ENCODE measurements around the gene FAM78A.

DNA sequence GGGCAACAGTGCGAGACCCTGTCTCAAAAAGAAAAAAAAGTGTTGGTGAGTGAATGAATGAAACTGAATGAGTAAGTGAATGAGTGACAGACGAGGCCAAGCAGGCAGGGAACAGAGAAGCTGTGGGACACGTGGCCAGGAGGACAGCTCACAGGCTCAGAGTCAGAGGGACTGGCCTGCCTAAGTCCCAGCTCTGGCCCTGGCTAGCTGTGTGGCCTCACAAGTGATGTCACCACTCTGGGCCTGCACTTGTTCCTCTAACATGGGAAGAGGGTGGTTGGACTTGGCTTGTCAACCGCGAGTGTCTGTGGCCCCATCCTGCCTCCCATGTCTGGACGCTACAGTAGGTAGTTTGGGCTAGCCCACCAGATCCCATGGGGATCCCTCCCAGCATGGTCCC is 8.5 kb upstream of the FAM78A start:
- TF ChIP-seq, protein P1, sequence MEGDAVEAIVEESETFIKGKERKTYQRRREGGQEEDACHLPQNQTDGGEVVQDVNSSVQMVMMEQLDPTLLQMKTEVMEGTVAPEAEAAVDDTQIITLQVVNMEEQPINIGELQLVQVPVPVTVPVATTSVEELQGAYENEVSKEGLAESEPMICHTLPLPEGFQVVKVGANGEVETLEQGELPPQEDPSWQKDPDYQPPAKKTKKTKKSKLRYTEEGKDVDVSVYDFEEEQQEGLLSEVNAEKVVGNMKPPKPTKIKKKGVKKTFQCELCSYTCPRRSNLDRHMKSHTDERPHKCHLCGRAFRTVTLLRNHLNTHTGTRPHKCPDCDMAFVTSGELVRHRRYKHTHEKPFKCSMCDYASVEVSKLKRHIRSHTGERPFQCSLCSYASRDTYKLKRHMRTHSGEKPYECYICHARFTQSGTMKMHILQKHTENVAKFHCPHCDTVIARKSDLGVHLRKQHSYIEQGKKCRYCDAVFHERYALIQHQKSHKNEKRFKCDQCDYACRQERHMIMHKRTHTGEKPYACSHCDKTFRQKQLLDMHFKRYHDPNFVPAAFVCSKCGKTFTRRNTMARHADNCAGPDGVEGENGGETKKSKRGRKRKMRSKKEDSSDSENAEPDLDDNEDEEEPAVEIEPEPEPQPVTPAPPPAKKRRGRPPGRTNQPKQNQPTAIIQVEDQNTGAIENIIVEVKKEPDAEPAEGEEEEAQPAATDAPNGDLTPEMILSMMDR (IDR thresholded peaks at IDR 0.05; ENCODE audit: poor library complexity, severe bottlenecking): no peak
- TF ChIP-seq TAF1 (IDR thresholded peaks at IDR 0.05; ENCODE audit: low read depth): no peak
- TF ChIP-seq, protein P2, sequence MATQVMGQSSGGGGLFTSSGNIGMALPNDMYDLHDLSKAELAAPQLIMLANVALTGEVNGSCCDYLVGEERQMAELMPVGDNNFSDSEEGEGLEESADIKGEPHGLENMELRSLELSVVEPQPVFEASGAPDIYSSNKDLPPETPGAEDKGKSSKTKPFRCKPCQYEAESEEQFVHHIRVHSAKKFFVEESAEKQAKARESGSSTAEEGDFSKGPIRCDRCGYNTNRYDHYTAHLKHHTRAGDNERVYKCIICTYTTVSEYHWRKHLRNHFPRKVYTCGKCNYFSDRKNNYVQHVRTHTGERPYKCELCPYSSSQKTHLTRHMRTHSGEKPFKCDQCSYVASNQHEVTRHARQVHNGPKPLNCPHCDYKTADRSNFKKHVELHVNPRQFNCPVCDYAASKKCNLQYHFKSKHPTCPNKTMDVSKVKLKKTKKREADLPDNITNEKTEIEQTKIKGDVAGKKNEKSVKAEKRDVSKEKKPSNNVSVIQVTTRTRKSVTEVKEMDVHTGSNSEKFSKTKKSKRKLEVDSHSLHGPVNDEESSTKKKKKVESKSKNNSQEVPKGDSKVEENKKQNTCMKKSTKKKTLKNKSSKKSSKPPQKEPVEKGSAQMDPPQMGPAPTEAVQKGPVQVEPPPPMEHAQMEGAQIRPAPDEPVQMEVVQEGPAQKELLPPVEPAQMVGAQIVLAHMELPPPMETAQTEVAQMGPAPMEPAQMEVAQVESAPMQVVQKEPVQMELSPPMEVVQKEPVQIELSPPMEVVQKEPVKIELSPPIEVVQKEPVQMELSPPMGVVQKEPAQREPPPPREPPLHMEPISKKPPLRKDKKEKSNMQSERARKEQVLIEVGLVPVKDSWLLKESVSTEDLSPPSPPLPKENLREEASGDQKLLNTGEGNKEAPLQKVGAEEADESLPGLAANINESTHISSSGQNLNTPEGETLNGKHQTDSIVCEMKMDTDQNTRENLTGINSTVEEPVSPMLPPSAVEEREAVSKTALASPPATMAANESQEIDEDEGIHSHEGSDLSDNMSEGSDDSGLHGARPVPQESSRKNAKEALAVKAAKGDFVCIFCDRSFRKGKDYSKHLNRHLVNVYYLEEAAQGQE (IDR thresholded peaks at IDR 0.05; ENCODE audit: borderline replicate concordance): no peak
- TF ChIP-seq SMC3 (conservative IDR thresholded peaks at IDR 0.05; ENCODE audit: poor library complexity): no peak
- no peak for TF ChIP-seq EP300 (conservative IDR thresholded peaks at IDR 0.05; ENCODE audit: poor library complexity, severe bottlenecking)
- TF ChIP-seq POLR2AphosphoS5 (IDR thresholded peaks at IDR 0.05): no peak
- no peak for TF ChIP-seq EZH2 (IDR thresholded peaks at IDR 0.05; ENCODE audit: borderline replicate concordance, insufficient read depth, low read length, poor library complexity, severe bottlenecking)
- no peak for TF ChIP-seq RAD21 (conservative IDR thresholded peaks at IDR 0.05)
- TF ChIP-seq MXI1 (conservative IDR thresholded peaks at IDR 0.05; ENCODE audit: poor library complexity, severe bottlenecking): no peak
